ENCODE results near the gene QRICH1.

QRICH1 gene

DNA sequence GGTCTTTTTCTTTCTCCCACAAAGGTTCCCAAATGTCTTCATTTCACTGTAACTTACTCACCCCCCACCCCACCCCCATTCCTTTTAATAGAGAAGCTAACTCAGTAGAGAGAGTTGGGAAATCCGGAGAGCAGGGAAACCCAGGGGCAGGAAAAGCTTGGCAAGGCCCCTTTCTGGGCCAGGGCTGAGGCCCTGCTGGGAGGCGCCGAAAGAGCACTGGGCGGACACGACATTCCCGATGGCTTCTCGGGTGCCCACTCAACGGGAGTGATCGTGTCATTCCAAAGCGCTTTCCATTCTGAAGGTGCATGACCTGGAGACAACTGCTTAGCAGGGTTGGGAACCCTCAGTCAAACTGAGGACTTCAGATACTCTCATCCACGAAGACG lies 73.9 kb downstream of the QRICH1 start:
- TF ChIP-seq, protein P1, sequence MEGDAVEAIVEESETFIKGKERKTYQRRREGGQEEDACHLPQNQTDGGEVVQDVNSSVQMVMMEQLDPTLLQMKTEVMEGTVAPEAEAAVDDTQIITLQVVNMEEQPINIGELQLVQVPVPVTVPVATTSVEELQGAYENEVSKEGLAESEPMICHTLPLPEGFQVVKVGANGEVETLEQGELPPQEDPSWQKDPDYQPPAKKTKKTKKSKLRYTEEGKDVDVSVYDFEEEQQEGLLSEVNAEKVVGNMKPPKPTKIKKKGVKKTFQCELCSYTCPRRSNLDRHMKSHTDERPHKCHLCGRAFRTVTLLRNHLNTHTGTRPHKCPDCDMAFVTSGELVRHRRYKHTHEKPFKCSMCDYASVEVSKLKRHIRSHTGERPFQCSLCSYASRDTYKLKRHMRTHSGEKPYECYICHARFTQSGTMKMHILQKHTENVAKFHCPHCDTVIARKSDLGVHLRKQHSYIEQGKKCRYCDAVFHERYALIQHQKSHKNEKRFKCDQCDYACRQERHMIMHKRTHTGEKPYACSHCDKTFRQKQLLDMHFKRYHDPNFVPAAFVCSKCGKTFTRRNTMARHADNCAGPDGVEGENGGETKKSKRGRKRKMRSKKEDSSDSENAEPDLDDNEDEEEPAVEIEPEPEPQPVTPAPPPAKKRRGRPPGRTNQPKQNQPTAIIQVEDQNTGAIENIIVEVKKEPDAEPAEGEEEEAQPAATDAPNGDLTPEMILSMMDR (IDR thresholded peaks at IDR 0.05; ENCODE audit: insufficient read depth, low read length, poor library complexity, severe bottlenecking) = no peak
- DNase-seq (ENCODE audit: extremely low read depth, insufficient read length) = no peak
- Histone ChIP-seq H3K36me3 (ENCODE audit: control insufficient read depth, insufficient read depth, low read length) (peaks cover 27% of the 10 kb centered on the region), H3K4me3 (replicated peaks; ENCODE audit: low read depth, low read length) (peak overlapping the region; percentile 95), H3K27me3 (replicated peaks; ENCODE audit: control insufficient read depth, insufficient read depth, low read length) (no peaks in the 10 kb centered on the region)

DNA sequence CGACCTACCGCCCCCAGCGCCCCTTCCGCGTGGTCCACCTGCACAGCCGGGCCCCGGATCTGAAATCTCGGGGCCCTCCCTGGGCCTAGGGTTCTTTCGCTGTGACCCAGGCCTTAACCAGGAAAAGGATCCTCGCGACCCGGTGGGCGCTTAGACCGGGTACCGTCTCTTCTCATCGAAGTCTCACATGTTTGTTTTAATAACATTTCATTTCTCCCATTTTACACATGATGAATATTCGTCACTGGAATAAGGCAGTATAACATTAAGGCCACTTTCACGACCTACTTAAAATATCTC lies 75.2 kb downstream of the QRICH1 start:
- TF ChIP-seq, protein P1 (IDR thresholded peaks at IDR 0.05; ENCODE audit: insufficient read depth, low read length, poor library complexity, severe bottlenecking) = no peak
- H3K4me3 ChIP-seq (replicated peaks; ENCODE audit: low read depth, low read length) = peak overlapping the region; percentile 95
- H3K27me3 ChIP-seq (replicated peaks; ENCODE audit: control insufficient read depth, insufficient read depth, low read length) = no peaks in the 10 kb centered on the region
- DNase-seq (ENCODE audit: extremely low read depth, insufficient read length) = no peak
- H3K36me3 ChIP-seq (ENCODE audit: control insufficient read depth, insufficient read depth, low read length) = peaks cover 28% of the 10 kb centered on the region

DNA sequence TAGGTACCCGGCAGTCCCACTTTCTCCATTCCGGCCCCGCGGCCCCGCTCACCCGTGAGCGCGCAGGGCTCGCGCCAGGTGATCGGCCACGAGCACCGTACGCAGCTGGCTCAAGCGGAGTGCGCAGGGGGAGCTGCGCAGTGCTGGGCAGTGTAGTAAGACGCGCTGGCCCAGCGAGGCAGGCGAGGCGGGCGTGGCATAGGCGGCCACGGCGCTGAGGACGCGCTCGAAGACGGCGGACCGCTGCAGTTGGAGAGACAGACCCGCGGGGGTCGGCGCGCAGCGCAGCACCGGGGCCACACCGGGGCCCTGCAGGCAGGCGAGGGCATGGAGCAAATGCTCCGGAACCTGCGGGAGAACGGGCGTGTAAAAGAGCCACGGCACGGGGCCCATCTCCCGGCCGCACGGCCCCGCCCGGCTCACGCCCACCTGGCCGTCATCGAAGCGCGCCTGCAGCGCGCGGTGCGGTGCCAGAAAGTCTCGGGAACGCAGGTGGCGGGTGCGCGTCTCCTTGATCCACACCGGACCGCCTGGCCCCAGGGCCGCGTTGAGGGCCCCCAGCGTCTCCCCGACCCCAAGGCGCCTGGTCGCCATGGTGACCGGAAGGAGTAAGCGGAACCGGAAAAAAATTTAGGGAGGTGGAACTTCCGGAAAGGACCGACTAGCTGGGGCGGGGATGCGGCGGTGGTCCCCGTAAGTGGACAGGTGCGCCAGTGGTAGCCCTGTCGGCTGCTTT lies 75.7 kb downstream of the QRICH1 start, which contains the start of gene DALRD3:
Gene DALRD3, minus strand, starts transcription at position 610 of the 736 bp plus-strand sequence. Its CDS starts 16 bp downstream, at position 594.
- H3K4me3 ChIP-seq (replicated peaks; ENCODE audit: low read depth, low read length) = peak within 1 kb of the TSS; percentile 95
- TF ChIP-seq, protein P1 (IDR thresholded peaks at IDR 0.05; ENCODE audit: insufficient read depth, low read length, poor library complexity, severe bottlenecking) = no peak
- peaks cover 30% of the 10 kb centered on the region for H3K36me3 ChIP-seq (ENCODE audit: control insufficient read depth, insufficient read depth, low read length)
- DNase-seq (ENCODE audit: extremely low read depth, insufficient read length) = peak; percentile 81
- no peaks in the 10 kb centered on the region for H3K27me3 ChIP-seq (replicated peaks; ENCODE audit: control insufficient read depth, insufficient read depth, low read length)

DNA sequence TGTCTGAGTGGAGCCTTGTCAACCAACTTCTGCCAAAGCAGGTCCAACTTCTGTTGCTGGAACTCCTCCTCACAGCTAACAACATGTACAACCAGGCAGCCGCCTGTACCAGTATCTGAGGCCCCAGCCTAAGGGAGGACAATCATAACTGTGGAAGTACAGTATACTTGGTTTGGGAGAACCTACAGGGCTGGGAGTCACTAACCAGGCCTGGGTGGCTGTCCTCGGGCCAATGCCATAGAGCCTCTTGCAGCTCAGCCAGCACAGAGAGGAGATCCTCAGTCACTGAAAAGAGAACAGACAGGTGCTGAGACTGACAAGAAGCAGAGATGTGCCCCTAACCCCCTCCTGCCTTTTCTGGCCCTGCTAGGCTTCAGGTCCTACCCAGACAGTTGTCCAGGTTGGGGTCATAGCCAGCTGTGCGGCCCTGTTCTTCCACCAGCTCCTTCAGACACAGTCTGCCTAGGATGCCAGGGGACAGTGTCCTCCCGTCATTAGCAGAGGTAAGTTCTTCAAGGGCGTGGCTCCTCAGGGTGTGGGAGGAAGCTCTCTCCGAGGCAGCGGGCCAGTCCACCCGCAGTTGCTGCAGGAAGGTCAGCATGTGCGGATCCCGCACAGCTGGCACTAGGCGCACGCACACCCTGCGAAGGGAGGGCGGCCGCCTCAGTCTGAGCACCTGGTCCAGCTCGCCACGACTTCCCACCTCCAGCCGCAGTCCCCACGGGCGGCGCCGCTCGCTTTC lies 76.5 kb downstream of the QRICH1 start:
- Histone ChIP-seq H3K4me3 (replicated peaks; ENCODE audit: low read depth, low read length) (peak overlapping the region; percentile 95), H3K27me3 (replicated peaks; ENCODE audit: control insufficient read depth, insufficient read depth, low read length) (no peaks in the 10 kb centered on the region), H3K36me3 (ENCODE audit: control insufficient read depth, insufficient read depth, low read length) (peaks cover 33% of the 10 kb centered on the region)
- TF ChIP-seq, protein P1 (IDR thresholded peaks at IDR 0.05; ENCODE audit: insufficient read depth, low read length, poor library complexity, severe bottlenecking) = no peak
- no peak for DNase-seq (ENCODE audit: extremely low read depth, insufficient read length)

DNA sequence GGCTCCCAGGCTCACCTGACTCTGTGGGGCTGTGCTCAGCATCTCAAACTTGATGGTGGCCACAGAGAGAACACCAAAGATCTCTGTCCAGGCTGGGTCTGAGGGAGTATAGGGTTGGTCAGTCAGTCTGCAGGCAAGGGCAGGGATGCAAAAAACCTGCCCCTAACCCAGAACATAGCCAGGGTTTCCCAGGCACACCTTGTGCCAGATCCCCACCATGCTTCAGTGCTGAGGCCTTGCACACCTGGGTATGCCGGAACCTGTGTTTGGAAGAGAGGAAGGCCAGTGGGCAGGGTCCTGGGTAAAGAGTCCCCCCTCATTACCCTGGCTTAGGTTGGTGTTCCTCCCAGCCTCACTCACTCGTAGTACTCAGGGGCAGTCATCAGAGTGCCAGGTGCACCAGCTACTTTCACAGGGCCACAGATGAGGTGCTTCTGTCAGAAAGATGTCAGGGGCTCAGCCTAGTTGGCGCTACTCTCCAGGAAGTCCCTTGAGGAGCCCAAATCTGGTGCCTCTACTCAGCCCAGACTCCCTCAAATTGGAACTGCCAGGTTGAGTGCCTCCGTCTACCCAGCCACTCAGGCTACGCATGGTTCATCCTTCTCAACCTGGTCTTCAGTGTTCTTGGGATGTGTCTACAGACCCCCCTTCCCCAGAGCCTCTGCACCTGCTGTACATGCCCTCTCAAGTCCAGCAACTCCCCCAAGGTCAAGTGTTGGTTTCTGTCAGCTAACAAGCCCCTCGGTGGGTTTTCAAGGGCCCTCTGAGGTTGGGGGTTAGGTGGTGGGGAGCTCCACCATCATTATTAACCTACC lies 77.2 kb downstream of the QRICH1 start:
- TF ChIP-seq, protein P1 (IDR thresholded peaks at IDR 0.05; ENCODE audit: insufficient read depth, low read length, poor library complexity, severe bottlenecking) = no peak
- no peak for DNase-seq (ENCODE audit: extremely low read depth, insufficient read length)
- no peaks in the 10 kb centered on the region for H3K27me3 ChIP-seq (replicated peaks; ENCODE audit: control insufficient read depth, insufficient read depth, low read length)
- H3K4me3 ChIP-seq (replicated peaks; ENCODE audit: low read depth, low read length) = no peak overlapping the region
- H3K36me3 ChIP-seq (ENCODE audit: control insufficient read depth, insufficient read depth, low read length) = peaks cover 41% of the 10 kb centered on the region

Data from GM06990 (cell line).